HG03280 (cell line): ENCODE results near the gene UBA1.
"Not testable (repeated sequence)": the region's sequence is repeated elsewhere in the genome, so short reads cannot be mapped to it uniquely, and the experiment has no call there.

Experiments
- ATAC-seq: cut with Tn5 transposase; IDR thresholded peaks from one replicate; pipeline ENCODE4 v1.9.1; 2021; ENCODE audit warnings: mild to moderate bottlenecking, moderate library complexity; ENCODE audit not compliant: unreplicated experiment

The UBA1 gene

DNA sequence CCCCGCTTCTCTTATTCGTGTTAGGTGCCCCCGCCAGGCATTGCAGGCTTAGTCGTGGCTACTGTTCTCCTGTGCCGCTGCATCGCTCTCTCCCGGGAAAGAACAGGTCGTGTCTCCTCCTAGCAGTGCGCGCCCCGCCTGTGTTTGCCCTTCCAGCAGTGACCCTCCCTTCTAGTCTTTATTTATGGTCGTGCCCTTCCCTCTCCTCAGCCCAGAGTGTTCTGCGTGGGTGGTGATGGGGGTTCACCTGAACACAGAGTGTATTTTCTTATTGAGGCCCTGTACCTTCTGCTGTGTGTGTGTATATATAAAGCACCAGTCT lies 54.3 kb downstream of the UBA1 start:
- ATAC-seq: no peak

DNA sequence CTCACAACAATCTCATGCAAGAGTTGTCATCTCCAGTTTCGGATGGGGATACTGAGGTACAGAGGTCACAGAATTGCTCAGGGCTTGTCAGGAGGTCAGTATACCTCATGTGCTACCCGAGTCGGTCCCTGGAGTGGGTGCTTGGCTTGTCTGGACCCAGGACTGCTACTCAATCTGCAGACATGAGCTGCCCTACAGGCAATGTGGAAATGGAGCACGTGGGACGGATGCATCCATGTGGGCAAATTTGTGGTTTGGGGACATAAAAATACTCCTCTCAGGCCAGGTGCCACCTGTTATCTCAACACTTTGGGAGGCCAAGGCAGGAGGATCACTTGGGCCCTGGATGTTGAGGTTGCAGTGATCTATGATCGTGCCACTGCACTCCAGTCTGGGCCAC lies 54.9 kb downstream of the UBA1 start:
- no peak for ATAC-seq

DNA sequence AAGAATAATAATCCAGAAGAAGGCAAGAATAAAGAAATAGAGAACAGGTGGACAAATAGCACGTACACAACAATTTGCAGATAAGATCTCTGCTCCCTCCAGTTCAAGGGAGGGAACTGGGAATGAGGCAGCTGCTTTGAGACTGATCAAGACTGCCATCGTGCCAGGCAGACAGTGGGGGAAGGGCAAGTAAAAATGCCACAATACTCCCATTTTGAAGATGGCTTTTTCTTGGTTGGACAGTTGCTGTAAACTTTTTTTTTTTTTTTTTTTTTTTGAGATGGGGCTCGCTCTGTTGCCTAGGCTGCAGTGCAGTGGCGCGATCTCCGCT lies 56.4 kb downstream of the UBA1 start:
- ATAC-seq: no peak

- ATAC-seq: not testable (repeated sequence)
These were observed 64.0 kb downstream of the UBA1 start for GRCh38 chrX:47257620-47258019.
